ENCODE data around the gene CPNE6.

DNA sequence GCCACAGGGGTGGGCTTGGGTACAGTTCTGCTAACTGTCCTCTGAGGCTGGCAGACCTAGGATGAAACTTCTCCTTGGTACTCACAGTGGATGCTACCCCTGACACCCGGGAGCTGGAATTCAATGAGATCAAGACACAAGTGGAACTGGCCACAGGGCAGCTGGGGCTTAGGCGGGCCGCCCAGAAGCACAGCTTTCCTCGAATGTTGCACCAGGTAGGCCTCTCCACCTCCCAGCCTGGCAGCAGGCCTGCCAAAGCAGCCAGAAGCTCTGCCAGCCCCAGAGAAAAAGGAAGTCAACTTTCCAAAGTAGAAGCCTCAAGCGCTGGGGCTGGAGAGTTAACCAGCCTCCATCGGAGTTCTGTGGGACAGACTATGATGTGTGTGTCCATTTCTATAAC, 45.8 kb downstream of the CPNE6 start:
- TF ChIP-seq CTCF (conservative IDR thresholded peaks at IDR 0.05; ENCODE audit: low read length), result no peak
- TF ChIP-seq EZH2phosphoT487 (IDR thresholded peaks at IDR 0.05; ENCODE audit: borderline replicate concordance, low read depth, low read length), result no peak

All from OCI-LY7 (cell line).